HG03571 (cell line): ENCODE results near the gene CTBS.
"Not testable (repeated sequence)": the region's sequence is repeated elsewhere in the genome, so short reads cannot be mapped to it uniquely, and the experiment has no call there.

Source experiments
- ATAC-seq: cut with Tn5 transposase; IDR thresholded peaks from one replicate; pipeline ENCODE4 v1.9.1; 2021; ENCODE audit not compliant: unreplicated experiment

Gene CTBS, protein sequence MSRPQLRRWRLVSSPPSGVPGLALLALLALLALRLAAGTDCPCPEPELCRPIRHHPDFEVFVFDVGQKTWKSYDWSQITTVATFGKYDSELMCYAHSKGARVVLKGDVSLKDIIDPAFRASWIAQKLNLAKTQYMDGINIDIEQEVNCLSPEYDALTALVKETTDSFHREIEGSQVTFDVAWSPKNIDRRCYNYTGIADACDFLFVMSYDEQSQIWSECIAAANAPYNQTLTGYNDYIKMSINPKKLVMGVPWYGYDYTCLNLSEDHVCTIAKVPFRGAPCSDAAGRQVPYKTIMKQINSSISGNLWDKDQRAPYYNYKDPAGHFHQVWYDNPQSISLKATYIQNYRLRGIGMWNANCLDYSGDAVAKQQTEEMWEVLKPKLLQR

DNA sequence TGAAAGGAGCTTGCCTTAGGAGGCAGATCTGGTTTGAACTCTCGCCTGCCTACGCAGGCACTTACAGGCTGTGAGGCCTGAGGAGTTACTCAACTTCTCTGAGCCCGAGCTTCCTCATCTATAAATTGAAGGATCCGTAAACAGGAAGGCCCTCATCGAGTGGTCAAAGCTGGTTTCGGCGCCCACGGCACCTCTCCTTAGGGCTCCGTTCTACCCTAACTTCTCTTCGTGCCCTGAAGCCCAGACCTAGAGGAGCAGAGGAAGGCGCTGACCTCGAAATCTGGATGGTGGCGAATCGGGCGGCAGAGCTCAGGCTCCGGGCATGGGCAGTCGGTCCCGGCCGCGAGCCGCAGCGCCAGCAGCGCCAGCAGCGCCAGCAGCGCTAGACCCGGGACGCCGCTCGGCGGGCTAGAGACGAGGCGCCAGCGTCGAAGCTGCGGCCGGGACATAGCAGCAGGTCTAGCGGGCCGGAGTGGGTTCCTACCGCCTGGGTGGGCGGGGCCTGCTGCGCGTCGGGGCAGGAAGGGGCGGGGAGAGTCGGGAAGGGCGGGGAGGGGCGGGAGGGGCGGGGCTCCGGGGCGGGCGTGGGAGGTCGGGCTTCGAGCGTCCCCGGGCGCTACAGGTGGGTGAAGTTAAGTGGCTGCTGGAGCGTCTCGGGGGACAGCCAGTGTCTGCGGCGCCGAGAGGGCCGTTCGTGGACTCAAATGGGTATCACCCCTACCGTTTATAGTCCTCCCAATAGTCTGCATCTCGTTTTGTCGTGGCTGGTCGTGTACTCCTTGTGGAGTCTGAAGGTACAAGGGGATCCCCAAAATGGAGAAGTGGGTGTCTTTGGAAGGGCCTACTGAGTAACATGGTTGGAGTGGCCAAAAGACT lies at the start of gene CTBS:
Gene CTBS, minus strand, starts transcription at position 474 of the 876 bp plus-strand sequence. Its CDS starts 25 bp downstream, at position 449.
- peak; percentile 89 for ATAC-seq

DNA sequence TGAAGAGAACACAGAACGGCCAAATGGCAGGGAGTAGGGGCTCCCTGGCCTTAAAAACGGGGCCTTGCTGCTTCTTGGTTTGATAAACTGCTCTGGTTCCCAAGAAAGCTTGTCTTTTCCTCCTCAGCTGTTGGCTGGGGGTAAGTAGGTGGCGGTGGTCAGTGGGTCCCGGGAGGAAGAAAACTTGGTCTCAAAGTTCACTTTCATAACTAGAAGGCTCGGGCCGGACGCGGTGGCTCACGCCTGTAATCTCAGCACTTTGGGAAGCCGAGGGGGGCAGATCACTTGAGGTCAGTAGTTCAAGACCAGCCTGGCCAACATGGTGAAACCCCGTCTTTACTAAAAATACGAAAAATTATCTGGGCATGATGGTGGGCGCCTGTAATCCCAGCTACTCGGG lies 47.3 kb upstream of the CTBS start:
- no peak for ATAC-seq

- ATAC-seq, result peak; percentile 94
These were observed 46.6 kb upstream of the CTBS start for GRCh38 chr1:84620720-84621313.

GRCh38 chr1:84619383-84620102 lies 45.3 kb upstream of the CTBS start:
- ATAC-seq, result no peak

GRCh38 chr1:84617349-84617748 lies 43.1 kb upstream of the CTBS start:
- ATAC-seq, result no peak

- ATAC-seq, result no peak
These were observed 41.5 kb upstream of the CTBS start for GRCh38 chr1:84615790-84616189.

DNA sequence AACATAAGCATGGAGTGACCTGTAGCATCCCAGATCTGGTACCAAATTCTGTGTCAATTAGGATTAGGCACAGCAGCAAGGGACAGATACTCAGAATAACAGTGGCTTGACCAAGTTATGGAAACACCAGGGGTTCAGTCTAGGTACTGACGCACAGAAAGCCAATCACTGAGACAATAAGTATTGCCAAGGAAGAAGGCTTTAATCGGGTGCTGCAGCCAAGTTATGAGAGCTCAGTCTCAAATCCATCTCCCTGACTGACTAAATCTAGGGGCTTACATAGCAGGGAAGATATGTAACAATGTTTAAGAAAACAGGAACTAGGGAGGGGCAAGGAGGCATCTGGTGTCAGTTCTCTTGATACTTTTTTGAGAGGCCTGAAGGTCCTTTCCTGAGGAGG lies 39.6 kb upstream of the CTBS start:
- ATAC-seq, result no peak

DNA sequence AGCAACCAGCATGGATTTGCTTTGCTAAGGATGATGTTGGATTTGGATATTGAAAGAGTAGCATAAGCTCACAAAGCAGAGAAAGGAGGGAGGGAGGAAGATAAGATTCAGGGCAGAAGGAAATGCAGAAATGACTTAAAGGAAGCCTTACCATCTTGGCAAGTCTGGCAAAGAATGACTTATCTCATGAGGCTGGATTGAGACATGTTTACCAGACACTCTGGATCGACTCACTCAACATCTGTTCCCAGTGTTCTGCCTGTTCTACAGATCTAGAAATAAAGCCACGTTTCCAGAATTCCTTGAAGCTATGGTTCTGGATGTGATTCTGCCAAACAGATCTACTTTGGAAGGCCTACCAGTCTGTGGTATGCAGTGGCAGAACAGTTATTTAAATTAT lies 38.8 kb upstream of the CTBS start:
- no peak for ATAC-seq

GRCh38 chr1:84611796-84612195 lies 37.6 kb upstream of the CTBS start:
- ATAC-seq, result no peak

DNA sequence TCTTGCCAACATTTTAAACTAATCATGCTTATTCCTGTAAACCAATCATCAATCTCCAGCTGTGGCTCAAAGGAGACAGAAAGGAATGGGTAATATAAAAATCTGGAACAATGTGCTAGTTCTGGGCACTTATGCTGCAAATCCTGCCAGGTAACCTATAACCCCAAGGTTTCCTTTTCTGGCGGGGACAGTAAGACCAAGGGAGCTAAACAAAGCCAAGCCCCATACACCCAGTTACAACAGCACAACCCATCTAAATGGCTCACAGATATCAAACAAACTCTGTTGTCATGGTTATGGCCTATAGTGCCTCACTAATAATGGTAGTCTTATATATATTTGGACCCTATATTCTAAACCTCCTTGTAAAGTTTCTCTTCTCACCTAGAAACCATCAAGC lies 36.9 kb upstream of the CTBS start:
- no peak for ATAC-seq

DNA sequence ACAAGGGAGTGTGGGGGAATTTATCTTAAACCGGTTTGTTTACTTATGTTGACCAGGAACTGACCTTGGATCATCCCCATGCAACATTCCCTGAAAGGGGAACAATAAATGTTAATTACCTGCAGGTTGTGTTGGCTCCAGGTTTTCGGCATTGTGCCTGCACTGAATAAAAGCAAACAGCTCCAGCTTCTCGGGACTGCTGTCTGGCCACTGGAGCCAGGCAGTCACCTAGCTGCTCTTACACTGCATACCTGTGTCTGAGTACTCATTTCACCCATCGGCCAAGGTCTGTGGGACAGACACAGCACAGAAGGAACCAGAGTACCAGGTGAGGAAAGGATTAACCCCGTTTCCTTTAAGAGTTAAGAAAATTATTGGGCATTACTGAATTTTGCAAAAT lies 32.7 kb upstream of the CTBS start:
- no peak for ATAC-seq

- no peak for ATAC-seq
These were observed 30.9 kb upstream of the CTBS start for GRCh38 chr1:84605157-84605556.

DNA sequence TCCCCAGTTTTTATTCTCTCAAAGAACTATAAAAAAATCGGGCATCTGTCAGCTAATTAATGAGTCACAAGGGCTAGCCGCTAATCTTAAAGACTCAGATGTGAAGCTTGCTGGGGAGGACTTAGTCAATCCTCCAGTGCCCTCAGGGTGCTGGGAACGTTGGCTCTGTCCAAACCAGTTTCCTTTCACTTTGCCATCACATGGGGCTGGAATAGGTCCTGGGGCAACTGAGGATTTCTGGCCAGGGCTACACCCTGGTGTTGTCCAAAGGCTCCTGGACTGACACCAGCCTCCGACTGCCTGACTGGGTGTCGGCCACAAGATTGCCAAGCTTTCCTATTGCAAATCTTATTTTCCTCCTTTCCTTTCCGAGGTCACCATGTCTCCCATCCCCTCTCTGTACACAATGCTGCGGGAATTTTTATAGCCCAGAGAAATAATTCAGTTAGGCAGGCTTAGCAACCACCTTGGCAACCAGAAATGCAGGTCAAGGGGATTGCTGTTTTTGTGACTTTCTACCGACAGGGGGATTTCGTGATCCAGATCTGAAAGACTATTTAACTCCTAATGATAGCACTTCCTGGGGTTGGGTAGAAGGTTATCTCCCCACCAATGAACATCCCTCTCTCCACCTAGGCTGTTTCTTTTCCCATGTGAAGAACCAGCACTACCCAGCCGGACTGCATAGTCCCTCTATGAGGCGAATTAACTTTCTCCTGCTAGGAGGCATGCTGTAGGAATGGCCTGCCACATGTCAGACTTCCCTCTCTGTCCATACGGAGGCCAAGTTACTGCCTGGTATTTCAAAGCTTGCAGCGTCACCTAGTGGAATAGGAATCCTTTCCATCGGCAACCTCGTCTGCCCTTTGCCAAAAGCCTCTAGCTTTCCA lies 29.9 kb upstream of the CTBS start:
- no peak for ATAC-seq

DNA sequence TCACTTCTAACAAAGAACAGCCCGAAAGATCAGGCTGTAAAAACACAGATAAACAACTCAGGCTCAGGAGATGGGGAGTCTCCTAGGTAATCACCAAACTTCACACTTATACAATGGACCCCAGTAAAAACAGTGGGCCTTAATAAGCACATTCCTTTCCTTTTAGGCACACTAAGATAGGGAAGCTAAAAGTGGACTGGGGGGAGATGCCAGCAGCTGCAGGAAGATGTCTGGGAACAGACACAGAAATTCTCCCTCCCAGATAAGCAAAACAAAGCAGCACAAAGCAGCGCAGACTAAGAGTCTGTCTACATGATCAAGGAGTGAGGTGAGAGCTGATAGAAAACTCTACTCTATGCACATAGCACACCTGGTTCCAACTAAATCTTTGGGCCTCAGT lies 29.0 kb upstream of the CTBS start:
- ATAC-seq, result no peak

DNA sequence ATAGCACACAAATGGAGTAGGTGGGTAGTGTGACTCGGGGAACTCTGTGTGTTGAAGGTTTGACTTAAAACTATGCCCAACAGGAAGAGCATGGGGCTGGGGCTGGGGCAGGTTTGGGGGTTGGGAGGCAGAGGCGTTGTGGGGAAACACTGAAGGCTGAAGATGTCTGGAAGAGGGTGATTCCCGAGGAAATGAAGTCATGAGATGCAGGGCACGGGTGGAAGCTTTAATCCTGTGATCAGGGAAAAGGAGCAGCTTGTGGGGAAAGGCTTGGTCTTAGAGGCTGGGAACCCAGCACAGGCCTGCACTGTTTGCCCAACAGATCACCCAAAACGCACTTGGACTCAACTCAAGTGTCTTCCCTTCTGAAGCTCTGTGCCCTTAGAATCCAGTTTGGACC lies 26.6 kb upstream of the CTBS start:
- no peak for ATAC-seq

DNA sequence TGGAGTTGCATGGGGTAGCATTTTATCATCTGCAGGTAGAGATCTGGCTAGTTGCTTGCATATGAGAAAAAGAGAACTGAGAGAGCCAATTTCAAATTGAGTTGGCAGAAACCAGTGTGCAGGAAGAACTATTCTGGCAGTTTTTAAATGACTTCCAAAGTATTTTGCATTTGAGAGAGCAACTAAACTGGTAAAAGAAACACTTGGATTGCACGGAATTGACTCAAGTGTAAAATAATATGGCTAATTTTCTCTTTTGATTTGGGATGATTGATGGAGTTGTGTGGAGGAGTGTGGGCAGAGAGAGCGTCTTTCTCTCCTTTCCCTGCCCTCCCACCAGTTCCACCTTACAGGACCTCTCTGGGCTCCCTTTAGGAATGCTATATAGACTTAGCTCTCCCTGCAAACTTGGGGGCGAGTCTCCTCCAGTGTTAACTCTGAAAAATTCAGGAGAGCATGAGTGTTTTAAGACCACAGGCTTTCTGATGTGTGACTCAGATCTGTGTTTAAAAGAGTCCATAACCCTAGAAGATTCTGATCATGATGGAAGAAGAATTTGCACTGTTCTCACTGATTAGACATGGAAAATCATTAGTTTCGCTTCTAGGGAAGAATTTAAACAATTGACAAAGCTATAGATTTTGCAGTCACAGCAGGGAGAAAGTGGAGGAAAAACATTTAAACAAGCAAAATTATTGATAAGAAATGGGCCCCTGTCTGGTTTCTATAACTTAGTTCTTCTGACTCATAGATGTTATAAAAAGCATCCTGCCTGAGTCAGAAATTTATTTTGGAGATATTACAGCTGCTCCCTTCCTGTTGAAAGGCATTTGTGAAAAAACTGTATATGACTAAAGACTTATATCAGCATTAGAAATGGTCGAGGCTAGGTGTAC lies 24.9 kb upstream of the CTBS start:
- peak; percentile 75 for ATAC-seq

DNA sequence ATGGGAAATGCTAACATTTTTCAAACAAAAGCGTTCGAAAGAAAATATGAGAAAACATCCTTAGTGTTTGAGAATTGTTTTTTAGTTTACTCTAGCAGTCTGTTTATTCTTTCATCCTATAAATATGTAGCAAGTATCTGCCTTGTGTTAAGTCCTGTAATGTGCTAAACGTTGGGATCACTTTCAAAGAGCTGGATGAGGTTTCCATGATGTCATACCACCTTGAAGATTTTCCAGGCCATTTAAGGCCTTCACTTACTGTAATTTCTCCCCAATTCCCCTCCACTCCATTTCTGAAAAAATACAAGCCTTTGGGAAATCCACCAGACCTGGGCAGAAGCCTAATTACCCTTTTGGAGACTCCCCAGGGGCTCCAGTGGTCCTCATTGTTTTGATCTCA lies 24.2 kb upstream of the CTBS start:
- no peak for ATAC-seq

DNA sequence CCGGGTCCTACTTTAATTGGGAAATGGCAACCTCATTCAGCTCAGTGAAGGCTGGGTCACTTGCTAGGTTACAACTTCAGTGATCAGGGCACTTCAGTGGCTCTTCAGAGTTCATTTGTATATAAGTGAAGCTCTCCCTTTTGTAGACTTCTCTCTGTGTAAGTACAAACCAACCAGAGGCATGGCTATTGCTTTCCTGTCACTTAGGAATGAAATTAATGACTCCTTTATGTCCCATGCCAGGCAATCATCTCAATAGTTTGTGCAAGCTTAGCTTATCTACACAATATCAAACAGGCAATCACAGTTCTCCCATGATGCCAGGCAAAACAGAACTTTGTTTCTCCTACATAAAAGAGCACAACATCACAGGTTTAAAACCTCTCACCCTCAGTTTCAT lies 22.8 kb upstream of the CTBS start:
- no peak for ATAC-seq

- ATAC-seq, result not testable (repeated sequence)
These were observed 20.7 kb upstream of the CTBS start for GRCh38 chr1:84594959-84595358.
